SK-N-SH treated with all-trans-retinoic acid at 6 μM for 48 hours (cell line): ENCODE data around the gene FEV.

ENCODE experiments used
- ATAC-seq: fragments of 200-7000 bp; cut with Tn5 transposase; 3 replicates; pipeline ENCODE4 v1.9.1; 2020; ENCODE audit warnings: mild to moderate bottlenecking, moderate library complexity
- ARNTL ChIP-seq: fragments of 450-650 bp; formaldehyde crosslinking; IDR thresholded peaks from 2 replicates; pipeline ENCODE4 v1.5.0; 2020; ENCODE audit warnings: low read depth, mild to moderate bottlenecking, moderate library complexity, borderline replicate concordance
- GLIS3 ChIP-seq: fragments of 250-450 bp; sonication (Bioruptor Pico); IDR thresholded peaks from 2 replicates; pipeline ENCODE4 v1.5.0; 2020; ENCODE audit warnings: mild to moderate bottlenecking, moderate library complexity
- ISL1 ChIP-seq: fragments of 250-450 bp; sonication (Bioruptor Pico); IDR thresholded peaks from 2 replicates; pipeline ENCODE4 v2.1.2; 2022; ENCODE audit warnings: mild to moderate bottlenecking, moderate library complexity
- OSR1 ChIP-seq: fragments of 250-450 bp; sonication (Bioruptor Pico); IDR thresholded peaks from 2 replicates; pipeline ENCODE4 v1.8.0; 2022; ENCODE audit warnings: moderate library complexity, mild to moderate bottlenecking, inconsistent platforms
- PPARA ChIP-seq: fragments of 250-450 bp; sonication (Bioruptor Pico); IDR thresholded peaks from 2 replicates; pipeline ENCODE4 v1.5.0; 2020; ENCODE audit warnings: mild to moderate bottlenecking, borderline replicate concordance
- RARB ChIP-seq: fragments of 250-450 bp; sonication (Bioruptor Pico); IDR thresholded peaks from 2 replicates; pipeline ENCODE4 v1.8.0; 2021; ENCODE audit warnings: mild to moderate bottlenecking, moderate library complexity
- SNAI2 ChIP-seq: fragments of 250-450 bp; sonication (Bioruptor Pico); IDR thresholded peaks from 2 replicates; pipeline ENCODE4 v1.5.0; 2020; ENCODE audit warnings: mild to moderate bottlenecking, moderate library complexity
- TCF4 ChIP-seq: fragments of 250-450 bp; sonication (Bioruptor Pico); IDR thresholded peaks from 2 replicates; pipeline ENCODE4 v1.8.0; 2021; ENCODE audit warnings: mild to moderate bottlenecking, moderate library complexity, borderline replicate concordance
- TOX ChIP-seq: fragments of 250-450 bp; sonication (Bioruptor Pico); IDR thresholded peaks from 2 replicates; pipeline ENCODE4 v1.8.0; 2021; ENCODE audit warnings: mild to moderate bottlenecking, moderate library complexity, borderline replicate concordance
- TSHZ2 ChIP-seq: fragments of 250-450 bp; sonication (Bioruptor Pico); IDR thresholded peaks from 2 replicates; pipeline ENCODE4 v1.5.0; 2020; ENCODE audit warnings: mild to moderate bottlenecking, moderate library complexity
- ZC3H10 ChIP-seq: fragments of 250-450 bp; sonication (Bioruptor Pico); IDR thresholded peaks from 2 replicates; pipeline ENCODE4 v1.5.1; 2021; ENCODE audit warnings: mild to moderate bottlenecking, moderate library complexity
- ZFP30 ChIP-seq: fragments of 450-650 bp; formaldehyde crosslinking; IDR thresholded peaks from 2 replicates; pipeline ENCODE4 v1.5.0; 2022; ENCODE audit warnings: mild to moderate bottlenecking, moderate library complexity
- ZNF565 ChIP-seq: fragments of 450-650 bp; formaldehyde crosslinking; conservative IDR thresholded peaks from 2 replicates; pipeline ENCODE4 v1.5.0; 2020; ENCODE audit warnings: low read depth, mild to moderate bottlenecking, moderate library complexity
- ZNF70 ChIP-seq: fragments of 450-650 bp; formaldehyde crosslinking; IDR thresholded peaks from 2 replicates; pipeline ENCODE4 v1.5.0; 2020; ENCODE audit warnings: mild to moderate bottlenecking, moderate library complexity
- ZNF8 ChIP-seq: fragments of 450-650 bp; formaldehyde crosslinking; IDR thresholded peaks from 2 replicates; pipeline ENCODE4 v1.5.0; 2020; ENCODE audit warnings: mild to moderate bottlenecking, moderate library complexity
- TF ChIP-seq, protein P1 (sequence below): fragments of 250-450 bp; sonication (Bioruptor Pico); IDR thresholded peaks from 2 replicates; pipeline ENCODE4 v1.8.0; 2021; ENCODE audit warnings: low read depth, mild to moderate bottlenecking, moderate library complexity, borderline replicate concordance
- TF ChIP-seq, protein P2 (sequence below): fragments of 250-450 bp; sonication (Bioruptor Pico); IDR thresholded peaks from 2 replicates; pipeline ENCODE4 v1.8.0; 2020; ENCODE audit warnings: mild to moderate bottlenecking, moderate library complexity, borderline replicate concordance

The FEV gene

DNA sequence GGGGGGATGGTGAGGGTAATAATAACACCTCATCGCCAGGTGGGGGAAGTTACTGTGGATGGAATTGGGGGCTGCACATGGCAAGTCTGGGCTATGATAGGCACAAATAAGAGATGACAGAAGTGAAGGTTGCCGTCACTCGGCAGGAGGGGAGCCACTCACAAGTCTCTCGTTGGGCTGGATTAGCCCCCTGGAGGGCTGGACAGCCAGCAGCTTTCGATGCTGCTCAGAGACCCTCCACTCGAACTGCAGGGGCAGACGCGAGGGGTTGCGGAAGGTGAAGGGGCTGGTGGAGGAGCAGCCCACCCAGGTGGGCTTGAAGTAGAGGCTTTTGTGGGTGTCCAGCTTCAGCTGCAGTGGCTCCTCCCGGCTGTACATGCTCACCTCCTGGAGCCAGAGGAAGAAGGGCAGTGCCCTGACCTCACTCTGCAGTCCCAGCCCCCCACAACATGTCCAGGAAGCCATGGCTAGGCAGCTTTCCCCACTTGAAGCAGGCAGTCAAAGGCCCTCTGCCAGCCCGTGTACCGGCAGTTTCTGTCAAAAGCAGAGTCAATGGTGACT lies 38.1 kb upstream of the FEV start (continued):
- TF ChIP-seq, protein P1, sequence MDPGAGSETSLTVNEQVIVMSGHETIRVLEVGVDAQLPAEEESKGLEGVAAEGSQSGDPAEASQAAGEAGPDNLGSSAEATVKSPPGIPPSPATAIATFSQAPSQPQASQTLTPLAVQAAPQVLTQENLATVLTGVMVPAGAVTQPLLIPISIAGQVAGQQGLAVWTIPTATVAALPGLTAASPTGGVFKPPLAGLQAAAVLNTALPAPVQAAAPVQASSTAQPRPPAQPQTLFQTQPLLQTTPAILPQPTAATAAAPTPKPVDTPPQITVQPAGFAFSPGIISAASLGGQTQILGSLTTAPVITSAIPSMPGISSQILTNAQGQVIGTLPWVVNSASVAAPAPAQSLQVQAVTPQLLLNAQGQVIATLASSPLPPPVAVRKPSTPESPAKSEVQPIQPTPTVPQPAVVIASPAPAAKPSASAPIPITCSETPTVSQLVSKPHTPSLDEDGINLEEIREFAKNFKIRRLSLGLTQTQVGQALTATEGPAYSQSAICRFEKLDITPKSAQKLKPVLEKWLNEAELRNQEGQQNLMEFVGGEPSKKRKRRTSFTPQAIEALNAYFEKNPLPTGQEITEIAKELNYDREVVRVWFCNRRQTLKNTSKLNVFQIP (CRISPR knock-in tag): no peak
- TF ChIP-seq ZNF565 (CRISPR knock-in tag) (no peak), ZC3H10 (CRISPR knock-in tag) (no peak), RARB (CRISPR knock-in tag) (no peak), TOX (no peak), SNAI2 (CRISPR knock-in tag) (no peak), ISL1 (CRISPR knock-in tag) (no peak), ARNTL (CRISPR knock-in tag) (no peak), OSR1 (no peak), GLIS3 (no peak)
- TF ChIP-seq, protein P2, sequence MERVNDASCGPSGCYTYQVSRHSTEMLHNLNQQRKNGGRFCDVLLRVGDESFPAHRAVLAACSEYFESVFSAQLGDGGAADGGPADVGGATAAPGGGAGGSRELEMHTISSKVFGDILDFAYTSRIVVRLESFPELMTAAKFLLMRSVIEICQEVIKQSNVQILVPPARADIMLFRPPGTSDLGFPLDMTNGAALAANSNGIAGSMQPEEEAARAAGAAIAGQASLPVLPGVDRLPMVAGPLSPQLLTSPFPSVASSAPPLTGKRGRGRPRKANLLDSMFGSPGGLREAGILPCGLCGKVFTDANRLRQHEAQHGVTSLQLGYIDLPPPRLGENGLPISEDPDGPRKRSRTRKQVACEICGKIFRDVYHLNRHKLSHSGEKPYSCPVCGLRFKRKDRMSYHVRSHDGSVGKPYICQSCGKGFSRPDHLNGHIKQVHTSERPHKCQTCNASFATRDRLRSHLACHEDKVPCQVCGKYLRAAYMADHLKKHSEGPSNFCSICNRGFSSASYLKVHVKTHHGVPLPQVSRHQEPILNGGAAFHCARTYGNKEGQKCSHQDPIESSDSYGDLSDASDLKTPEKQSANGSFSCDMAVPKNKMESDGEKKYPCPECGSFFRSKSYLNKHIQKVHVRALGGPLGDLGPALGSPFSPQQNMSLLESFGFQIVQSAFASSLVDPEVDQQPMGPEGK (CRISPR knock-in tag): no peak

DNA sequence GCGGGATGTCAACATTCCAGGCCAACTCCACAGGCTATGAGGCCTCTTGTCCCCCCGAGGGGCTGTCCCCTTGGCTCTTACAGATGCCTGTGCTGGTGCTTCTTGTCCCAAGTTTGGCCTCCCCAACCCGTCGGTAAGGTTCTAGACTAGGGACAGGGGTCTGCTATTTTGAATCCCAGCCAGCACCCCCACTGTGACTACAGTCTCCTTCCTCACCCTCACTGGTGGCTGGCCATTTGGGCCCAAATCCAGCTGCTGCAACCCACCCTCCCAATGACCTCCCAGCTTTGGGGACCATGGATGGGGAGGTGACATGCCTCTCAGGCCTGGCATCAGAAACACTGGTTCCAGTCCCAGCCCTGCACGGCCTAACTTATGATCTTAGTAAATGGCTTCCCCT lies 37.6 kb upstream of the FEV start:
- TF ChIP-seq ZC3H10 (CRISPR knock-in tag) (no peak), TOX (no peak), ISL1 (CRISPR knock-in tag) (no peak), ZNF565 (CRISPR knock-in tag) (no peak), ZFP30 (CRISPR knock-in tag) (no peak), TCF4 (CRISPR knock-in tag) (no peak), TSHZ2 (CRISPR knock-in tag) (no peak)
- TF ChIP-seq, protein P1 (CRISPR knock-in tag): no peak
- no peak for ATAC-seq

DNA sequence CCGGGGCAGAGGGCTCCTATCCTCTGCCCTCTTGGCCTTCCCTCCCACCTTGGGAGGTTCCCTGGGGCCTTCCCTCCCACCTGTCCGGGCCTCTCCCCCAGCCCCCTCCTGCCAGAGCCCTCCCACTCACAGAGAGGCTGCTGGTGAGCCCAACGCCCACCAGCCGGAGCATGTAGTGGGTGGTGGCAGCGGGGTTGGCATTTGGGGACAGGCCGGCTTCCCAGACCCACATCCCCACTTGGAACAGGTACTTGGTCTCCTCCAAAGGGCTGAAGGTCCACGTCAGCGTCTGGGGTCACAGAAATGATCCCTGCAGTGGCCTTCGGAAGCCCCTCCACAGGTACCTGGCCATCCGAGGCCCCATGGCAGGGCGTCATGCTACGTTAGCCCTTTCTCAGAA lies 37.1 kb upstream of the FEV start:
- no peak for ATAC-seq
- TF ChIP-seq RARB (CRISPR knock-in tag) (no peak), TSHZ2 (CRISPR knock-in tag) (no peak), SNAI2 (CRISPR knock-in tag) (no peak), ARNTL (CRISPR knock-in tag) (no peak), ZNF70 (CRISPR knock-in tag) (no peak)

GRCh38 chr2:219021591-219021990 lies 36.6 kb upstream of the FEV start:
- ATAC-seq: no peak
- TF ChIP-seq, protein P1 (CRISPR knock-in tag): no peak
- TF ChIP-seq GLIS3 (no peak), ZNF8 (no peak), PPARA (no peak), ZC3H10 (CRISPR knock-in tag) (no peak), TSHZ2 (CRISPR knock-in tag) (no peak), OSR1 (no peak), ISL1 (CRISPR knock-in tag) (no peak), RARB (CRISPR knock-in tag) (no peak), ZNF70 (CRISPR knock-in tag) (no peak), ZFP30 (CRISPR knock-in tag) (no peak)
